GM21825 (cell line): ENCODE measurements around the gene MRPL54.
A peak's percentile ranks its signal among the peaks of the same experiment; 100 is the strongest.
"Not testable (repeated sequence)": the region's sequence is repeated elsewhere in the genome, so short reads cannot be mapped to it uniquely, and the experiment has no call there.

ENCODE experiments used
- ATAC-seq: cut with Tn5 transposase; IDR thresholded peaks from one replicate; pipeline ENCODE4 v1.9.1; 2021; ENCODE audit warnings: mild to moderate bottlenecking, moderate library complexity; ENCODE audit not compliant: unreplicated experiment

The MRPL54 gene

DNA sequence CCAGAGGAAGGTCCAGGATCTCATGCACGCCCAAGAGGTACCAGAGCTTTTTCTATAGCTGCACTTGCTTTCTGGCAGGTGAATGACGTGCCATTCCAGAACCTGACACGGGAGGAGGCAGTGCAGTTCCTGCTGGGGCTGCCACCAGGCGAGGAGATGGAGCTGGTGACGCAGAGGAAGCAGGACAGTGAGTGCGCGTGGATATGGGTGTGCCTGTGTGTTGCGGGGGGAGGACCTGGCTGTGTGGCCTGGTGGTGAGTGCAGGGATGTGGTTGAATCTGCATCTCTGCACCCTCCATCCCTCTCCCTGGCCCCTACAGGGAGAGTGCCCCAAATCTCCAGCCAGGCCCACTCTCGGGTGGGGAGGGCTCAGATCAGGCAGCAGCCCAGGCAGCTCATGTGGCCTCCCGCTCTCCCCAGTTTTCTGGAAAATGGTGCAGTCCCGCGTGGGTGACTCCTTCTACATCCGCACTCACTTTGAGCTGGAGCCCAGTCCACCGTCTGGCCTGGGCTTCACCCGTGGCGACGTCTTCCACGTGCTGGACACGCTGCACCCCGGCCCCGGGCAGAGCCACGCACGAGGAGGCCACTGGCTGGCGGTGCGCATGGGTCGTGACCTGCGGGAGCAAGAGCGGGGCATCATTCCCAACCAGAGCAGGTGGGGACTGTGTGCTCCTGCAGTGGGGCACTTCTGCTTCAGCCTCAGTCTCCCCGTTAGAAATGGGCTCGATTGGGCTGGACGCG lies 23.8 kb upstream of the MRPL54 start:
- ATAC-seq, result no peak

- no peak for ATAC-seq
Measured at GRCh38 chr19:3740431-3740830, 22.1 kb upstream of the MRPL54 start.

DNA sequence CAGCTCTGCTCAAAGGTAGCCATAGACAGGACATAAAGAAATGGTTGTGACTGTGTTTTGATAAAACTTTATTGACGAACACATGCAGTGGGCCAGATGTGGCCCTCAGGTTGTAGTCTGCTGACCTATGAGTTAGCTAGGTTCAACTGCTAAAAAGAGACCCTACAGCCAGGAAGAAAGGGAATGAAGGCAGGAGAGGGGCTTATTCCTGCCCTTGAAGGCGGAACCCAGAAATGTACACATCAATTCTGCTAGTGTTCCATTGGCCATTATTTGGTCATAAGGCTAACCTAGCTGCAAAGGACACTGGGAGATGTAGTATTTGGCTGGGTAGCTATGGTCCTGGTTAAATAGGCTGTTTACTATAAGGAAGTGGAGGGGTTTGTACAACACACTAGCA lies 19.0 kb upstream of the MRPL54 start:
- ATAC-seq, result no peak

- ATAC-seq, result no peak
Measured at GRCh38 chr19:3745363-3746045, 17.0 kb upstream of the MRPL54 start.

DNA sequence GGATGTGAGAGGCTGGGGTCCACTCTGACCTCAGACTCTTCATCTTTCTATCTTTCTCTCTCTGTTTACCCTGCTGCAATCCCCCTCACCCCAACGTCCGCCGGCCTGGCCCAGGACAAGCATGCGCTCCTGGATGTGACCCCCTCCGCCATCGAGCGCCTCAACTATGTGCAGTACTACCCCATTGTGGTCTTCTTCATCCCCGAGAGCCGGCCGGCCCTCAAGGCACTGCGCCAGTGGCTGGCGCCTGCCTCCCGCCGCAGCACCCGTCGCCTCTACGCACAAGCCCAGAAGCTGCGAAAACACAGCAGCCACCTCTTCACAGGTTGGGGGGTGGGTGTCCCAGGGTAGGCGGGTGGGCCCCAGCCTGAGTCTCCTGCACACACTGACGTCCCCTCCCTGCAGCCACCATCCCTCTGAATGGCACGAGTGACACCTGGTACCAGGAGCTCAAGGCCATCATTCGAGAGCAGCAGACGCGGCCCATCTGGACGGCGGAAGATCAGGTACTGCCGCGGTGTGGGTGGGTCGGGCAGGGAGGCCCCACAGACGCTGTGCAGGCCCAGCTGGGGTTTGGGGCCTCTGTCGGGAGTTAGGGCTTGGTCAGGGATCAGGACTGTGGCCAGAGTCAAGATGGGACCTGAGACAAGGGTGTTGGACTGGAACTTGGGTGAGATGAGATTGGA lies 16.0 kb upstream of the MRPL54 start:
- no peak for ATAC-seq

GRCh38 chr19:3748965-3749364 lies 13.5 kb upstream of the MRPL54 start:
- no peak for ATAC-seq

DNA sequence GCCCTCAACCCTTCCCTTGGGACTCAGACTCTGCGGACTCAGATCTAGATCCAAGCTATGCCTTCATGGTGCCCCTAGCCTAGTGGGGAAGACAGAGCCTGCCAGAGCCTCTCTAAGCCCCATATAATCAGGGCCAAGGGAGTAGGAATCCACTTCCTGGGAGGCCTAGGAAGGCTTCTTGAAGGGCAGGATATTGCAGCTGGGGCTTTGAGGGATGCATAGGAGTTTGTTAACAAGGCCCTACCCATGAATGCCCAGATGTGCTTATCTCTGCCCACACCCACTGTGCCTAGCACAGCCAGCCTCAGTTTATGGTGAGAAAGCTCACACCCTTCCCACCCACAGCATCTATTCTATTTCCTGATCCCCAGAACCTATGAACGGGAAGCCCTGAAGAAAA lies 12.3 kb upstream of the MRPL54 start:
- ATAC-seq, result no peak

GRCh38 chr19:3751236-3751635 lies 11.2 kb upstream of the MRPL54 start:
- ATAC-seq, result no peak

DNA sequence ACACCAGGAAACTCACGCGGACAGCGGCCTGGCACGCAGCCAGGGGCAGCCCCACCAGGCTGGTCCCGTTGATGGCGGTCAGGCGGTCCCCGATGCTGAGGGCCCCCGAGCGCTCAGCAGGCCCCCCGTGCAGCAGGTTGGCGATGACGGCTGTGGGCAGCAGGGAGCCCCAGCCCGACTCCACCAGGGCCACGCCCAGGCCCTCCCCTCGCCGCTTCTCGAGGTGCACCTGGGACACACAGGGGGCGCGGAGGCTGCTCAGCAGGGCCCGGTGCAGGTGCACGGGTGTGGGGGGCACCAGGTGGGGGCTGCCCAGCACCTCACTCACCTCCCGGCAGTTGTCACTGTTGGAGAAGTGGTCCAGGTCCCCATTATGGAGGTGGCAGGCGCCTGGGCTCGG lies 10.0 kb upstream of the MRPL54 start:
- no peak for ATAC-seq

DNA sequence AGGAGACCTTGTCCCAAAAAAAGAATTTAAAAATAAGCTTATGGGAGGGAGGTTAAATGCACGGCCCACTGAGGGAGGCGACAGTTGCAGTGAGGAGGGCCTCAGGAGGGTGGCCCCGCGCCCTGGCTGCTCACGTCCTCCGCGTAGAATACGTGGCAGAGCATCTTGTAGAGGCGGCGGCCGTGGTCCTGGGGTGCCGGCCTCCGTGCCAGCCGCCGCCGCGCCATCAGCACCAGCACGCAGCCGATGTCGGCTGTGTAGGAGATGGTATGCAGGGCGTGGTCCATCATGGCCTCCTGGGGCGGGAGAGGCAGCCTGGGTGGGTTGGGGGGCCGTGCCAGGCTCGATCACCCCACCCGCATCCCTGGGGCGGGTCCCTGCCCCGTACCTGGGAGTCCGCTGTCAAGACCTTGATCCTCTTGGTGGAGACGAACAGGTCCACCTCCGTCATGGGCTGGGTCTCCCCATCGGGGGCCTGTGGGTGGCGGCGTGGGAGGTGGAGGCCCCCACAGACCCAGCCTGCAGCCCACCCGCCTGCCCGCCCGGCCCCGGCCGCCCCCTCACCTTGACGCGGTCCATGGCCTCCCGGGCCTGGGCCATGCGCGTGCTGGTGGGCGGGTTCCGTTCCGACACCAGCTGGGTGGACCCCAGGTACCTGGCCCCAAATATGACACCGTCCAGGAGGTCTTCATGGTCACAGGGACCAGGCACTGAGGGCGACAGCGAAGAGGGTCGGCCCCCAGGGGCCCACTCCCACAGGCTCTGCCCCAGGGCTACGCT lies 8.7 kb upstream of the MRPL54 start:
- no peak for ATAC-seq

DNA sequence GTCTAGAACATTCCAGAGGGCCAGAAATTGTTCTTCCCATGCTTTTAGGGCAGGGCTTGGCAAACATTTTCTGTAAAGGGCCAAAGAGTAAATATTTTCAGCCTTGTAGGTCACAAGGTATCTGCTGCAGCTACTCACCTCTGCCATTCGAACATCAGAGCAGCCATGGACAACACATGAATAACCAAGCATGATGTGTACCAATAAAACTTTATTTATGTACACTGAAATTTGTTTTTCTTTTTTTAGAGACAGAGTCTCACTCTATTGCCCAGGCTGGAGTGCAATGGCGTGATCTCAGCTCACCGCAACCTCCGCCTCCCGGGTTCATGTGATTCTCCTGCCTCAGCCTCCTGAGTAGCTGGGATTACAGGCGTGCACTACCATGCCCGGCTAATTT lies 4.8 kb upstream of the MRPL54 start:
- not testable (repeated sequence) for ATAC-seq

- ATAC-seq, result not testable (repeated sequence)
Measured at GRCh38 chr19:3758297-3758696, 4.2 kb upstream of the MRPL54 start.

DNA sequence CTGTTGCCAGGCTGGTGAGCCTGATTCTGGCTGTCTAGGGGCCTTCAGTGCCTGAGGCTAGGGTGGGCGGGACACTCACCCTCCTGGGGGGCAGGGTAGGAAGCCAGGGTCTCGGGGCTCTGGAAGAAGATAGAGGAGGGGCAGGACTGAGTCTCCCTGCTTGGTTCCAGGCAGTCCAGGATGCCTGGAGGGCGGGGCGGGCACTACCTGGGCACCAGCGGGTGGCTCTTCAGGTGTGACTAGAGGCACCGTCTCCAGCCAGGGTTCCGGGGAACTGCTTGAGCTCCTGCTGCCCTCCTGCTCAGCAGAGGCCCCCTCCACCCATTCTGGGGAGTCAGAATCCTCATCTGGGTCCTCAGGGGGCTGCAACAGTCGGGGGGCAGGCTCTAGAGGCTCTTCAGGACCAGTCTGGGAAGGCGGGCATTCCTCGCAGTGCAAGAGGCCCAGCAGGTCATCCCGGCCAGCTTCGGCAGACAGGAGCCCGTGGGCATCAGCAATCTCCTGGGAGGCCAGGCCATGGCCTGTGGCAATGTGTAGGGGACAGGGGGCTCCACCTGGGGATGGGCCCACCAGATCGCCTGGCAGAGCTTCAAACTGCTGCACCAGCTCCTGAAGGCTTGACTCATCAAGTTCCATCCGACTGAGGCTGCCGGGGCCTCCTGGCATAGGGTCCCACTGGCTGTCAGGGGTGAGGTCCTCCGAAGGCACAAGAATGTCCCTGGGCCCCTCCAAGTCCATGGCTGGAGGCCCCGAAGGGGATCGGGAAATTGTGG lies 2.8 kb upstream of the MRPL54 start:
- no peak for ATAC-seq

- no peak for ATAC-seq
Measured at GRCh38 chr19:3760871-3761361, 1.6 kb upstream of the MRPL54 start.

DNA sequence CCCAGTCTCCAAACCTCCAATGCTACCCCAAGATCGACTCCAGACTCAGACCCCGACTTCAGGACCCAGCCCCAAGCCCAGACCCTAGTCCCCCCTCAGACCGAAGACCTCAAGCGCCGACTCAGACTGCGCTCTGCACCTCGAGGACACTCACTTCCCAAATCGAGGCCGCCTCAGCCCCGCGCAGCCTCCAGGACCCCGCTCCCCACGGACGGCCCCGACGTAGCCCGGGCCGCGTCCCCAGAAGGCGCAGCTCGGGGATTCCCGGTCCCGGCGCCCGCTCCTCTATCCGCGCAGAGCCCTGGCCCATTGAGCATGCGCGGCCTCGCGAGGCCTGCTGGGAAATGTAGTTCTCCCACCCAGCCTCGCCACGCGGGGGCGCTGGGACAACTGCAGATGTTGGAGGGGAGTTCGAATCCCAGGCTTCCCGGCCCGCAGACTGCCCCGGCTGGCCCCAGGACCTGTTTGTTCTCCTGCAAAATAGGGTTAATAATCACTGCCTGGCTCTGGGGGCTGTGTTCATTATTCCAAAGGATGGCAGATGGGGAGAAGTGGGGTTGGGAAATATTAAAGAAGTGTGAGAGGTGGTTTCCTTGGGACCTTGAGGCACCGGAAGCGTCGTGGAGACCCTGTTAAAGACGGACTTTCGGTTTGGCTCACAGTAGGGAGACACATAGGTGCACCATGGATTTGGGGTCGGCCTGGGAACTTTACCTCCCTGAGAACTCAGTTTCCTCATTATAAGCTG lies 926 bp upstream of the MRPL54 start, which contains the start of gene APBA3:
APBA3 (minus strand) TSS at position 311 of the 748 bp plus-strand sequence. CDS start 1,428 bp downstream, outside the sequence.
- ATAC-seq, result peak; percentile 55

DNA sequence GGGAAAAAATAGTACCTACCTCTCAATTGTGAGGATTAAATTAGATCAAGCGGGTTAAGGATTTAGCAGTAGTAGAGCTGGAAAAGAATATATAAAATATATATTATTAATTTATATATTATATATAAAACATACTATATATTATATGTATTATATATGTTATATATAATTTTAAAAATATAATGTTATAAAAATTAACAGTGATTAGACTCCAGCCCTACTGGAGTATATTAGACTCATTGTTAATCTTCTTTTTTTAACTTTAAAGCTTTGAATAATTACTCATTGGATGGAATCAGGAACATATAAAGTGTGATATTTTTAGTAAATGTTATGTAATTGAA lies 380 bp upstream of the MRPL54 start:
- ATAC-seq, result no peak

DNA sequence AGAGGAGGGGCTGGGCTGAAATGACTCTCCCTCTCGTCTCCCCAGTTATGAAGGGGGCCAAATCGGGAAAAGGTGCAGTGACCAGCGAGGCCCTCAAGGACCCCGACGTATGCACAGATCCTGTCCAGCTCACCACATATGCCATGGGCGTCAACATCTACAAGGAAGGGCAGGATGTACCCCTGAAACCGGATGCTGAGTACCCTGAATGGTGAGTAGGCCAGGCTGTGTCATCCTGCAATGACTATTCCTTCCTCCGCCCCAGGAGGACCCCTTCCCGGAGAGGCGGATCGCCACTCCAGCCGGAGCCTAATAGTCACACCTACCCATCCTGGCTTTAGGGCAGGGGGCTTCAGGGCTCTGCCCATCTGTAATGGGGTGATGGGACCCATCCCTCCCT lies 2.6 kb downstream of the MRPL54 start:
- no peak for ATAC-seq

GRCh38 chr19:3765757-3766156 lies 3.3 kb downstream of the MRPL54 start:
- ATAC-seq, result not testable (repeated sequence)

DNA sequence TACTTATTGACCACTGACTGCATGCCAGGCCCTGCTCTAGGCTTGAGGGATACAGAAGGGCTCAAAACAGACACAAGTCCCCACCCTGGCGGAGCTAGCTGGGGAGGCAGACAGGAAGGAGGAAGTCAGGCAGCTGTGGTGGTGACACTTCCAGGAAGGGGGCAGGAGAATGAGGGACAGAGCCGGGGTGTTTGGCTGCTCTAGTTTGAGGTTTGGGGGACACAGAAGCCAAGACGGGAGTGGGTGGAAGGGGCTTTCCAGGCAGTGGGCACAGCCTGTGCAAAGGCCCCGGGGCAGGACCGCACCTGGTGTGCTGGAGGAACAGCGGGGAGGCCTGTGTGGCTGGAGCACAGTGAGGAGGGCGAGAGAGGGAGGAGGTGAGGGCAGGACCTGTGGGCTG lies 4.0 kb downstream of the MRPL54 start:
- no peak for ATAC-seq

GRCh38 chr19:3767050-3767449 lies 4.6 kb downstream of the MRPL54 start:
- no peak for ATAC-seq
